GM12891 (cell line): ENCODE data around the gene PLCB1.

Experiments
- DNase-seq: peaks from one replicate; pipeline ENCODE4 v3.0.0; 2011; ENCODE audit warnings: low spot score; ENCODE audit not compliant: insufficient read length
- FAIRE-seq: peaks from 2 replicates; lab custom pipeline; 2011; peaks lifted over from hg19 to GRCh38; lab: Jason Lieb, UNC
- PAX5 ChIP-seq: IDR thresholded peaks from 2 replicates; pipeline ENCODE4 v1.6.1; 2011; ENCODE audit warnings: low read length, moderate library complexity, mild to moderate bottlenecking; ENCODE audit not compliant: insufficient read depth, severe bottlenecking
- POLR2A ChIP-seq: IDR thresholded peaks from 2 replicates; pipeline ENCODE4 v1.6.1; 2011; ENCODE audit warnings: low read depth, low read length, control low read depth
- POLR2AphosphoS5 ChIP-seq: IDR thresholded peaks from 2 replicates; pipeline ENCODE4 v1.6.1; 2011; ENCODE audit warnings: low read depth, low read length, control low read depth
- POU2F2 ChIP-seq: IDR thresholded peaks from 2 replicates; pipeline ENCODE4 v1.6.1; 2011; ENCODE audit warnings: low read depth, mild to moderate bottlenecking, control low read depth, low read length, moderate library complexity
- SPI1 ChIP-seq: IDR thresholded peaks from 2 replicates; pipeline ENCODE4 v1.6.1; 2011; ENCODE audit warnings: low read depth, low read length, control low read depth
- TAF1 ChIP-seq: IDR thresholded peaks from 2 replicates; pipeline ENCODE4 v1.6.1; 2011; ENCODE audit warnings: low read depth, low read length, control low read depth

Gene PLCB1

GRCh38 chr20:8788275-8788674 is 656.2 kb downstream of the PLCB1 start:
- TF ChIP-seq TAF1 = no peak
- TF ChIP-seq POLR2A = no peak
- TF ChIP-seq POLR2AphosphoS5 = no peak
- no peak for TF ChIP-seq PAX5
- no peak for TF ChIP-seq SPI1
- no peak for TF ChIP-seq POU2F2
- FAIRE-seq (no peak), DNase-seq (no peak)

GRCh38 chr20:8788831-8789230 is 656.8 kb downstream of the PLCB1 start:
- TF ChIP-seq SPI1 = no peak
- TF ChIP-seq POLR2AphosphoS5 = no peak
- TF ChIP-seq POLR2A = no peak
- no peak for TF ChIP-seq PAX5
- no peak for TF ChIP-seq POU2F2
- no peak for TF ChIP-seq TAF1
- no peak for DNase-seq
- FAIRE-seq = no peak

- FAIRE-seq = peak; percentile 51
- TF ChIP-seq SPI1 (no peak), TAF1 (no peak), POLR2AphosphoS5 (no peak), POLR2A (no peak), PAX5 (no peak), POU2F2 (no peak)
- DNase-seq = no peak
These were observed 658.5 kb downstream of the PLCB1 start for GRCh38 chr20:8790442-8791074.

DNA sequence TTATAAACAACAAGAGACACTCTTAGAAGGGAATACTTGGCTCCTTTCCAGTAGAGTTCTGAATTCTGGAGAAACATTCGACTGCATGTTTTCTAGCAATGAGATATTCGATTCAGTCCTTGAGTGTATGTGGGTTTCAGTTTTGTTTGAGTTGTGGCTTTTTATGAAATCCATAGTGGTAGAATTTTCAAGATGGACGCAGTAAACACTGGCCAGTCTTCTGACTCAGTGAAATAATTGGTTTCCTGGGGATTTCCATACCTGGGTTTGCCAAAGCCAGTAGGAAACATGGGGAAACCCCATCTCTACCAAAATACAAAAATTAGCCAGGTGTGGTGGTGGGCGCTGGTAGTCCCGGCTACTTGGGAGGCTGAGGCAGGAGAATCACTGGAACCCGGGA is 663.3 kb downstream of the PLCB1 start:
- DNase-seq (no peak), FAIRE-seq (no peak)
- TF ChIP-seq POU2F2 = no peak
- no peak for TF ChIP-seq PAX5

DNA sequence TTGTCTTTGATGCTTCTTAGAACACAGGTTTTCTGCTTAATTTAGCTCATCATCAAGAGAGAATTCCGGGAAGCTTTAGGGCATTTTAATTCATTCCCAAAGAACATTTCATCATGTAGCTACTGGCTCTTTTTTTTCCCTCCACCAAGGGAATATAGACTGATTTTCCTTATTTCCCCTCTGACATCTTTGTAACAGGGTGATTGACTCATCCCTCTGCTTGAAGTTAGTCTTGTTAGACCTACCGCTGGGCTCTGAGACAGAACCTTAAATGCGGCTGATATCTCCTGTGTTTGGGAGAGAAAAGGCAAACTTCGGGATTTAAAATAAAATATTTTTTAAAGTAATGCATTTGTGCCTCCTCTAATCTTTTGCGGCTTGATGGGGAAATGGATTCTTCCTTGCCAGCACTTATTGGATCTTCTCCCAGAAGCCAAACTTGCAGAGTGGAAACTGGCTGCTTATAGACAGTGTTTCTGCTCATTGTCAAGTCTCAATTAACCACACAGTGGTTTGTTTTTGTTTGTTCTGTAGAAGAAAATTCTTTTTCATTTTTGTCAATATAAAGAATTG is 664.1 kb downstream of the PLCB1 start:
- no peak for TF ChIP-seq PAX5
- TF ChIP-seq SPI1 = no peak
- no peak for TF ChIP-seq TAF1
- no peak for TF ChIP-seq POLR2AphosphoS5
- TF ChIP-seq POLR2A = no peak
- no peak for TF ChIP-seq POU2F2
- DNase-seq (no peak), FAIRE-seq (no peak)

- DNase-seq (no peak), FAIRE-seq (no peak)
- no peak for TF ChIP-seq TAF1
- TF ChIP-seq POLR2AphosphoS5 = no peak
- TF ChIP-seq POLR2A = no peak
- TF ChIP-seq PAX5 = no peak
- TF ChIP-seq POU2F2 = no peak
- no peak for TF ChIP-seq SPI1
These were observed 666.4 kb downstream of the PLCB1 start for GRCh38 chr20:8798505-8798904.

GRCh38 chr20:8800089-8800488 is 668.0 kb downstream of the PLCB1 start:
- TF ChIP-seq SPI1 (no peak), POLR2A (no peak), TAF1 (no peak), POLR2AphosphoS5 (no peak), PAX5 (no peak), POU2F2 (no peak)
- FAIRE-seq = no peak
- DNase-seq = no peak

- TF ChIP-seq PAX5 (no peak), TAF1 (no peak), POU2F2 (no peak)
- FAIRE-seq = no peak
- no peak for DNase-seq
These were observed 669.6 kb downstream of the PLCB1 start for GRCh38 chr20:8801686-8802085.

GRCh38 chr20:8803065-8803464 is 671.0 kb downstream of the PLCB1 start:
- FAIRE-seq = no peak
- TF ChIP-seq TAF1 (no peak), POLR2AphosphoS5 (no peak), POU2F2 (no peak)
- DNase-seq = no peak

DNA sequence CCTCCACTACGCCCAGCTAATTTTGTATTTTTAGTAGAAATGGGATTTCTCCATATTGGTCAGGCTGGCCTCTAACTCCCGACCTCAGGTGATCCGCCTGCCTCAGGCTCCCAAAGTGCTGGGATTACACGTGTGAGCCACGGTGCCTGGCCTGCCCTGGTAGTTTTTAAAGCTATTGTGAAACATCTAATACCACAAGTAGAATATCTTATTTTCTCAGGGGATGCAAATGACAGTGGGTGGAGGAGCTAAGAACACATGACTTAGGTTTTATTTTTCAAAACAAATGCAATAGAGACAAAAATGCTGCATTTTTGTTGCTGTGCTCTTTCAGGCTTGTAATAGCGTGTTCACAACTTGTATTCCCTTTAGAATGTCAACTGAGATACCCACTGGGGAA is 671.9 kb downstream of the PLCB1 start:
- no peak for TF ChIP-seq POLR2AphosphoS5
- TF ChIP-seq POU2F2 = no peak
- no peak for TF ChIP-seq TAF1
- TF ChIP-seq PAX5 = no peak
- DNase-seq = no peak
- FAIRE-seq = no peak
